Activated T-helper 1 cell treated with Interleukin-2 at 50 U/mL for 16 hours (primary cell): ENCODE measurements around the gene LITAF.
A peak's percentile ranks its signal among the peaks of the same experiment; 100 is the strongest.
"Not testable (repeated sequence)": the region's sequence is repeated elsewhere in the genome, so short reads cannot be mapped to it uniquely, and the experiment has no call there.

Experiments
- DNase-seq: peaks from one replicate; pipeline ENCODE4 v3.0.0-alpha.2; 2020; ENCODE audit warnings: low read depth

LITAF gene

DNA sequence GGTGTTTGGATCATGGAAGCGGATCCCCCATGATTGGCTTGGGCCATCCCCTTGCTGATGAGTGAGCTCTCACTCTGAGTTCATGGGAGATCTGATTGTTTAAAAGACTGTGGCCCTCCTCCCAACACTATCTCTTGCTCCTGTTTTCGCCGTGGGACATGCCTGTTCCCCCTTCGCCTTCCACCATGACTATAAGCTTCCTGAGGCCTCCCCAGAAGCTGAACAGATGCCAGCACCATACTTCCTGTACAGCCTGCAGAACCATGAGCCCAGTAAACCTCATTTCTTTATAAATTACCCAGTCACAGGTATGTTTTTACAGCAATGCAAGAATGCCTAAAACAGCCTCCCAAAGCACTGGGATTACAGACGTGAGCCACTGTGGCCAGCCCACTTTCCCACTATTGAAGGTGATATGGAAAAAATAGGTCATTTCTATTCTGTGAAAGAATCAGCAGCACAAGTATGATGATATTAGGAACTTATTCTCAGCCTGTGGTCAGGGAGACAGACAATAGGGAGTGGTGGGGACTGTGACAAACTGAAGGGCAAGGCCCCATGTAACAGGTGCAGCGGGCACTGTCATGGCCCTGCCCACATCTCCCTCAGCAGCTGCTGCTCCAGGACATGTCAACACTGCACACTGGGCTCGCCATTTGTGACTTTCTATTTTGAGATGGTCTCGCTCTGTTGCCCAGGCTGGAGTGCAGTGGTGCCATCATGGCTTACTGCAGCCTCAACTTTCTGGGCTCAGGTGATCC lies 33.7 kb upstream of the LITAF start:
- no peak for DNase-seq

DNA sequence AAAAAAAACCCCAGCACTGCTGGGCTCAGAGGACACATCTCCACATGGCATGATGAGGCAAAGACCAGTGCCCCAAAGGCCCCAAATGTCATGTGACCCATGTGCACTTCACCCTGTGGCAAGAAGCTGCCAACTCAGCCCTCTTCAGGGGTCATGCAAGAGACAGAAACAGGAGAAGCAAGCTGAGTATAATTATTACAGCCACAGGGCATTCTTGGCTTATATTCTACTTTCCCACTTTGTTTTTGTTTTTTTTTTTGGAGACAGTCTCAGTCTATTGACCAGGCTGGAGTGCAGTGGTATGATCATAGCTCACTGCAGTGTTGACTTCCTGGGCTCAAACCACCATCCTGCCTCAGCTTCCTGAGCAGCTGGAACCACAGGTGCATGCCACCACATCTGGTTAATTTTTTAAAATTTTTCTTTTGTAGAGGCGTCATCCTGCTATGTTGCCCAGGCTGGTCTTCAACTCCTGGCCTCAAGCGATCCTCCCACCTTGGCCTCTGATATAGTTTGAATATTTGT lies 32.7 kb upstream of the LITAF start:
- peak; percentile 12 for DNase-seq

DNA sequence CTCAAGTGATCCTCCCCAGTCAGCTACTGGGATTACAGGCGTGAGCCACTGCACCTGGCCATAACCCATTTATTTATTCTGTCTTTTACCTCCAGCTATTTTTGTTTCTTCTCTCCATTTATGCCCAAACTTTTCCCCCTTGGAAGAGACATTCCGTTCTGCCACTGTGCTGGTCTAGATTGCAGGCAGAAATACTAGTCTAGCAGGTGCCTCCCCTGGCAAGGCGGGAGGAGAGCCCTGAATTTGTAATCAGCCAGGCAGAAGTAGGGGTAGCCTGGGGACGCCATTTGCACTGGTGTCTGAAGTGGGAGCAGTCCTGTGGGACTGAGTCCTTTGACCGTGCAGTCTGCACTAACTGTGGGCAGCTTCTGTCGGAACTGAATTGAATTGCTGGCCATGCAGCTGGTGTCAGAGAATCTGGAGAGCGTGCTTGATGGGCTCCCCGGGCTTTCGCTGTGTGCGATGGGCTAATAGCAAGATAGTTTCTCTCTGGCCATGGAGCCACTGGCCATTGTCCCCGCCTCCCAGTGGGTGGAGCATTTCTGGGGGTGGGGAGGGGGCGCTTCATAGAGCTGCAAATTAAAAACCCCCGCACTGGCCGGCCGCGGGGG lies 31.5 kb upstream of the LITAF start:
- DNase-seq: no peak

DNA sequence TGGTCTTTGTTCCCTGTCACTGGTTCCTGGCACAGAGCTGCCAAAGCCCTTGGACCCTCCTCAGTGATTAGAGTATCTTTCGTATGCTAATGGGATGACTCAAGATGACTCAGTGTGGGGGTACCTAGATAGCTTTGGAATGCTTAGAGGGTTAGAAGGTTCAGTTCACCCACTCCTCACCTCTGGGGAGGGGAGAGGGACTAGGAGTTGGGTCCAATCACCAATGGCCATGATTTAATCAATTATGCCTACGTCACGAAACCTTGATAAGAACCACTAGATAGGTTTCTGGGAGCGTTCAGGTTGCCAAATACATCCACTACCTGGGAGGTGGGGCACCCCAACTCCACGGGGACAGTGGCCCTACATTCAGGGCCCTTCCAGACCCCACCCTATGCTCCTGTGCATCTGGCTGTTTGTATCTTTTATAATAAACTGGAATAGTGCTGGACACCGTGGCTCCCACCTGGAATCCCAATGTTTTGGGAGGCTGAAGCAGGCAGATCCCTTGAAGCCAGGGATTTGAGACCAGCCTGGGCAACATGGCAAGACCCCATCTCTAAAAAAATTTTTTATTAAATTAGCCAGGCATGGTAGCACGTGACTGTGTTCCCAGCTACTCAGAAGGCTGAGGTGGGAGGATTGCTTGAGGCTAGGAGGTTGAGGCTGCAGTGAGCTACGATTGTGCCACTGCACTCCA lies 29.2 kb upstream of the LITAF start:
- no peak for DNase-seq

DNA sequence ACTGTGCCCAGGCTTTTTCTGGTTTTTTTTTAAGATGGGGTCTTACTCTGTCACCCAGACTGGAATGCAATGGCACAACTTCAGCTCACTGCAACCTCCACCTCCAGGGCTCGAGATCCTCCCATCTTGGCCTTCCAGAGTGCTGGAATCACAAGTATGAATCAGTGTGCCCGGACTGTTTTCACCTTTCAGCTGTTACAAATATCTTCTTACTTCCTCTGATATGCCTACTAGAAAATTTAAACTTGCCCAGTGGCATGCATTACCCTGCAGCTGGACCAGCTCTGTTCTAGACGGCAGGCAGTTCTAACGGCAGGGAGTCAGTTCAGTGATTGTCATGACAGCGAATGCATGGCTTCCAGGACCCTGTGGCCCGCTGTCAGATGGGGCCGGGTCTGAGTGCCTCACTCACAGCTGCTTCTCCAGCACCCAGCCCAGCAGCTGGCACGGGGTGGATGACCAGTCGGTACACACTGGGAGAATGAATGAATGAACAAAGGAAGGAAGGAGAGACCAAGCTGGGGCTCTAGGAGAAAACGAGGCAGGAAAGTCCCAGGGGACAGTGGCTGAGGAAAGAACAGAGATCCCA lies 28.0 kb upstream of the LITAF start:
- no peak for DNase-seq

DNA sequence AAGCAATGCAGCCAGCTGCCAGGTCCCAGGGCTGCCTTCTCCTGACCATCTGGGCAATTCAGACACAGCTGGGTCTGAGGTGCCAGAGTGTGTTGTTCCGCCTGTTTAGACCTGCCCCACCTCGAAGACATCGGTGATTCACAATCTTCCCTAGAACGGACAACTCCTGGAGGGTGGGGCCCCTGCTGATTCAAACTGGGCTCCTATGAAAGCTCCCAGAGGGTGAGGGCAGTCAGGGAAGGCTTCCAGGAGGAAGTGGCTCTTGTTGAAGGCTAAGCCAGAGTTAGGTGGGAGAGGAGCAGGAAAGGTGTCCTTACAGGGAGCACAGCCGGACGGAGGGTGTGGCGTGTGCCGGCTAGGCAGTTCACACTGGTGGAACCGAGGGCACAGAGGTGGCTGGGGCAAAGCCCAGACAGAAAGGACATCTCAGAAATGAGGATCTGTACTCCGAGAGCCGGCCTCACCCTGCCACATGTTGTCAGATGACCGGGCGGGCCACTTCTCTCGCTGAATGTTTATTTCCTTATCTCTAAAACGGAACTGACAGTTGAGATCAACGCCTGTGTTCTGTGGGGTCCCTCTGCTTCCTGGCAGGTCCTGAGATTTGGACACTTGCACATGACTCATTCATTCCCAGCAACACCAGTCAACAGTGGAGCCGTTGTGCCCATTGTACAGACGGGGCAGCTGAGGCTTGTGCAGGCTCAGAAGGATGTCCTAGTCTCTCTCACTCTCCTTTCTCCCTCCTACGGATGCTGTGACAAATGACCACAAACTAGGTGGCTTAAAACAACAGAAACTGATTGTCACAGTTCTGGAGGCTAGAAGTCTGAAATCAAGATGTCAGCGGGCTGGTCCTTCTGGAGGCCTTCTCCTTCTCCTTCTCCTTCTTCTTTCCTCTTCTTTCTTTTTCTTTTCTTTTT lies 26.9 kb upstream of the LITAF start:
- DNase-seq: no peak

DNA sequence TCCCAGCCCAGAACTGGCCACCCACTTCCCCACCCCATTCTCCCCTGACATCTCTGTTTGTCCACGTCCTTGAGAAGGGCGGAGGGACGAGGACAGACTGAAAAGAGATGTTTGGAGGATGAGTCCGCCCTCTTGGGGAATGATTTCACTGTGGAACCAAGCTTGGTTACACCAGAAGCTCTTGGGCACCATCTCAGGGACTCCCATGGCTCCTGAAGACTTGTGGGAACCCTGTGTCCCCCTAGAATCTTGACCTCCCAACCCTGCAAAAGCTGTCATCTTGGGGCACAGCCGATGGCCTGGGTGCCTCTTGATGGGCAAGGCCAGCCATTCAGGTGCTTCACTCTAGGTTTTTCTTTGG lies 25.9 kb upstream of the LITAF start:
- DNase-seq: no peak

DNA sequence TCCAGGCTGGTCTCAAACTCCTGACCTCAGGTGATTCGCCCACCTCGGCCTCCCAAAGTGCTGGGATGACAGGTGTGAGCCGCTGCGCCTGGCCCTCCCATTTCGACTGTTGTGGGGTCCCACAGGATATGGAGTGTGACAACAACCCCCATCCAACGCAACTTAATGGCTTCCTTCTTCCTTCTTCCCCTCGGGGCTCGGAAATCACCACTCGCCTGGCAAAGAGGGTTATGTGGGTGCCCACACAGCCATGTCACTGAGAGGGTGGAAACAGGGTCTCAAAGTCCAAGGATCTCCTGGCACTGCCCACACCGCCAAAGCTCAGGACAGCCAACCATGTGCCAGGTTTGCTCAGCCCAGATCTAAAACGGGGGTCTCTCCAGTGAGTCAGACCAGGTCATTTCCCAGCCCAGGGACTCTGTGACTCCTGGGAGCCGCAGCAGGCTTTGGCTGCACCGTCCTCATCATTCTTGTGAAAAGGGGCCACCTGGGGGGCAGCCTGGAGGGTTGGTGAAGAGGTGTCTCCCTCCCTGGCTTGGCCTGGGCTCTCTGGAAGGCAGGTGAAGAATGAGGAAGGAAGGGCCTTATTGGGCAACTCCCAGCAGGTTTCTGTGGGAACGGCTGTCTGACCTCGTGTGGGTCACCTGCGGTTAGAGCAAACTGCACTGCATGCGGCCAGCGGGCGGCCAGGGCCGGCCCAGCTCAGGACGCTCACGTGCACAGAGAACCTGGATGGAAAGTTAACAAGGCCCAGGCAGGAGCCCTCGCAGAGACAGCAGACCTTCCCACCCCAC lies 25.3 kb upstream of the LITAF start:
- DNase-seq: no peak

DNA sequence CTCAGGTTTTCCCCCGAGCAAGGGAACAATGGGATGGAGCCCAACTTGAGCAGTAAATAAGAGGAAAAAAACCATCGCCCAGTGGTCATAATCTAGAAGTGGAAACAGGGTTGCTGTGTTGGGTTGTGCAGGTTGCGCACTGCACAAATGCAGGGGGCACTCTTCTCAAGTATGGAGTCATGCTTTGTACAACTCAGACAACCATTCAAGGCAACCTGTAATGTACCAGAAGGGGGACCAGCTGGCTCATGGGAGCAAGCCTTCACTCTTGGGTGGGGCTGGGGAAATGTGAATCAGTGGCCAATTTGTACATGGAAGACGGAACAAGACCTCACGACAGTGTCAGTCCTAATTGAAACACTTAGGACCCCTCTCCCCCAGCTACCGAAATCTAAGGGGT lies 23.9 kb upstream of the LITAF start:
- DNase-seq: no peak

DNA sequence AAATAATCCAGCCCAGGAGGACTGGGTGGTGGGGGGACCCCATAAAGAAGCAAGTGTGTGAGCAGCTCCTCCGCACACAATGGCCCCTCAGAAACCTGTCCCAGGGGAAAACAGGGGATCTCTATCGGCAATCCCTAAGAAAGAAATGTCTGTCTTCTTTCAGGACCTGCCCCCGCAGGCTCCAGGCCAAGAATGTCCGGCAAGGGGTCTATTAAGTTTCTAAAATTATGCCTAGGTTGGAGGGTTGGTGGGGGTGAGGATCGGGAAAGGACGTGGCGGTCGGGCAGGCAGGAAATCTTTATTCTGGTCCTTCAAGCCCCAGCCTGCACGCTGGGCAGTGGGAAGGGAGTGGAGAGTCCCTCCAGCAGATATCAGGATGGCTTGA lies 23.4 kb upstream of the LITAF start:
- no peak for DNase-seq

DNA sequence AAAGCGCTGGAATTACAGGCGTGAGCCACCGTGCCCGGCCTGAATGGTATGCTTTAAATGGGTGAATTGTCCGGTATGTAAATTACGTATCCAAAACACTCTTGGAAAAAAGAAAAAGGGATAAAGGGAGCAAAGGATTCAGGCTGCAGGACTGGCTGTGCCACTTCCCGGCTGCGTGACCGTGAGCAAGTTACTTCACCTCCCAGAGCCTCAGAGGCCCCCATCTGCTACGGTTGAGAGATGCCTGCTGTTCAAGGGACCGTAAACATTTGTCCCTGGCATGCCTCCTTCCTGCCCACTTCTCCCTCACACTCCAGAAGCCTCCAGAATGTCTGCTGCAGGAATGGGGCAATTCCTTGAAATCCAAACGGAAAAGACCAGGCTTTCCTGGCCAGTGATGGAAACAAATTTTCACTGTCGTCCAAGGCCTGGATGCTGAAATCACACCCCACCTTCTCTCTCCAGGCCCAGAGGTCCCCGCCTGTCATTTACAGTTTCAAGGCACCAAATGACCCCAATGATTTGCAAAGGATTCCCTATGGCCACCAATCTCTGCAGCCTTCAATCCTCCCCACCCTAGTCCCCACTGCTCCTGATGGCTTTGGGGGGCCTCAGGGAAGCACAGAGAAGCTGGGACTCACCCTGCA lies 22.9 kb upstream of the LITAF start:
- no peak for DNase-seq

DNA sequence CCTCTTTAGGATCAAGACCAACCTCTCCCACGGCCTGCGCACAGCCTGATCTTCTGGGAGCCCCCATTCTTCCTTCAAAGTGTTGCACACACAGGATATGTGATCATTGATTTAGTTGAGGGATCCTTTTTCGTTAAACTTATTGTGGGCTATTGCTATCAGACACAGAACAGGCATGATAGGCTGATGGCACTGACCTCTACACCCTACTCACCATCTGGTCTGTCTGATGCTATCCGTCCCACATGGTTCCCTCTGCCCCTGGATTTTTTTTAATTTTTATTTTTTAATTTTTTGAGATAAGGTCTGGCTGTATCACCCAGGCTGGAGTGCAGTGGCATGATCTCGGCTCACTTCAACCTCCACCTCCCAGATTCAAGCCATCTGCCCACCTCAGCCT lies 19.2 kb upstream of the LITAF start:
- DNase-seq: no peak

DNA sequence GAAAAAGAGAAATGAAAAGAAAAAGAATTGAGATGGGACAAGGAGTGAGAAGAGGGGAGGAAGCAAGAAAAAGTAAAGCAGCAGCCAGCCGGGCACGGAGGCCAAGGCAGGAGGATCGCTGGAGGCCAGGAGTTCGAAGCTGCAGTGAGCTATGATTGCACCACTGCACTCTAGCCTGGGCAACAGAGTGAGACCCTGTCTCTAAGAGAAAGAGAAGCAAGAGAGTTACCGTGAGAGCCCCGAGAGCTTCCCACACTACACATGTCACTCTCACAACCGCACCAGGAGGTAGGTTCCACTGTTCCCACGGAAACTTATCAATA lies 18.8 kb upstream of the LITAF start:
- DNase-seq: no peak

DNA sequence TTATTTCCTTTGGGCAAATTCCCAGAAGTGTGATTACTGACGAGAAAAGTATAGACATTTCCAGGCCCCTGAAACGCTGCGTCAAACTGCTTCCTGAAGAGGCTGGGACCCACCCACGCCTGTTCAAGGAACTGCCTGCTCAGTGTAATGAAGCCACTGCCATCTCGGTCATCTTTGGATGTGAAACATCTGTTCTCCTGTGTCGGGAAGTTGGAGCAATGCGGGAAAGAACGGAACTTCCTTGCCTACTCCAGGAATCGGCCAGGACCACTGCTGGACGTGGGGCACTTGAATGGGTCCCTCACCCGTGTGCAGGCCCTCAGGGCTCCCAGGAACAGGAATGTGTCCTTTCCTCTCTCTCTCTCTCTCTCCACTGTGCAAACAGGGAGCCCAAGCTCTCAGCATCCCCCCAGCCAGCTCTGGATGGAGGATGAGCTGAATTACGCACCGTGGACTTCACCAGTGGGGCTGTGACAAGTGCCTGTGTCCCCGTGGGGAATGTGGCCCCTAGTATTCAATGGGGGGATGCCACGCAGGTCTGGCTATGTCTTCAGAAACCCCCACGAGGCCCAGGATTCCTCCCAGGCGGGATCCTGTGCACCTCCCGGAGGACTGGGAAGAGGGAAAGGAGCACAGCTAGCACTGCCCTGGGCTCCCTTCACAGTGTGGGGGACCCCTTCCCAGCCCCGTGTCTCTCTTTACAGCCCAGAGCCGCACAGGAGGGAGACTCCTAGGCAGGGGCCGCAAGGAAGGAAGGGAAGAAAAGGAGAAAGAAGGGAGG lies 18.3 kb upstream of the LITAF start:
- DNase-seq: no peak

DNA sequence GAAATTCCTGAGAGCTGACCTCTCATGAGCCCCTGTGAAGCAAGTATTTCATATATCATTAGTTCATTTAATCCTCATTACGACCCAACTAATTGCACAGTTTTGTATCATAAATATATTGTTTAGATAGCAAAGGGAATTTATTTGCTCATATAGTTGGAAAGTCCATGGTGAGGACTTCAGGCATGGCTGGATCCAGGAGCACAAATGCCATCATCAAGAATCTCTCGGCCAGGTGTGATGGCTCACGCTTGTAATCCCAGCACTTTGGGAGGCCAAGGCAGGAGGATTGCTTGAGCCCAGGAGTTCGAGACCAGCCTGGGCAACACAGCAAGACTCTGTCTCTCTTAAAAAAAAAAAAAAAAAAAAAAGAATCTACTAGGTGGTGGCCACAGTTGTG lies 17.6 kb upstream of the LITAF start:
- DNase-seq: not testable (repeated sequence)

DNA sequence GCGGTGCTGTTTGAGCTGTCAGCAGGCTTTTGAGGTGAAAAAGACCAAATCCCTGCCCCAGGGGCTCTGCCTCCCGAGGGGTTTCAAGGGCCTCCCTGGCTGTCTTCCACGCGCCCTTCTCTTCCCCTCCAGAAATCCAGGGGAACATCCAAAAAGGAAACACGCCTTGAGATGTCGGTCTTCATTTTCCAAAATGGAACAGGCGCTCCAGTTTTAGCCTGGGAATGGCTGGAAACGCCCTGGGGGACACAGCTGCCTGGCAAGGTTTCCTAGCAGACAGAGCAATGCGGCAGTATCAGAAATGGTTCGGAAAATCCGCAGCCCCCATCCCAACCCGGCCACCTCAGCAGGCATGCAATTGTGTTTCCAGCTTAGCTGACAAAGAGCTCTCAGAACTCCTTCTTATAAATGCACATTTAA lies 16.6 kb upstream of the LITAF start:
- no peak for DNase-seq

DNA sequence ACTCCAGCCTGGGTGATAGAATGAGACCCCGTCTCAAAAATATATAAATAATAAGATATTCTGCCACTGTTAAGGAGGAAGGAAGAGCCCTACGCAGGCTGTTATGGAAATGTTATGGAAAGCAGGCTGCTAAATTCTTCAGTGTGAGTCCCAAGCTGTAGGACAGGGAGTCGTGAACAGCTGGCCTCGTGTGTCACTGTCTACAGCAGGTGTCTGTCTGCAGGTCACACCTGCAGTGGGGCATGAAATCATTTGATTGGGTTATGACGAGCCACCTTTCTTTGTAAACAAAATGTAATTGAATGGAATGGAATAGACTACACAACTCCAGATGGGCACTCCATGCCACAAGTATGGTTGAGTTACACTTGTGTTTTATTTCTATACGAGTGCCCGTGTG lies 15.6 kb upstream of the LITAF start:
- no peak for DNase-seq

DNA sequence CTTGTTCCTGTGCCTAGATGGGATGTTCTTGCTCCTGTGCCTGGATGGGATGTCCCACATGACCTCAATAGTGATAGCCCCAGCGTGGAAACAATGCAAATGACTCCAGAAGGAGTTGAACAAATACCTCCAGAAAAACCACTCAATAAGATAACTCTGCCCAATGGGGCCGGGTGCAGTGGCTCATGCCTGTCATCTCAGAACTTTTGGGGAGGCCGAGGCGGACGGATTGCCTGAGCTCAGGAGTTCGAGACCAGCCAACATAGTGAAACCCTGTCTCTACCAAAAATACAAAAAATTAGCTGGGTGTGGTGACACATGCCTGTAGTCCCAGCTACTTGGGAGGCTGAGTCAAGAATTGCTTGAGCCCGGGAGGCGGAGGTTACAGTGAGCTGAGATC lies 15.2 kb upstream of the LITAF start:
- DNase-seq: no peak

DNA sequence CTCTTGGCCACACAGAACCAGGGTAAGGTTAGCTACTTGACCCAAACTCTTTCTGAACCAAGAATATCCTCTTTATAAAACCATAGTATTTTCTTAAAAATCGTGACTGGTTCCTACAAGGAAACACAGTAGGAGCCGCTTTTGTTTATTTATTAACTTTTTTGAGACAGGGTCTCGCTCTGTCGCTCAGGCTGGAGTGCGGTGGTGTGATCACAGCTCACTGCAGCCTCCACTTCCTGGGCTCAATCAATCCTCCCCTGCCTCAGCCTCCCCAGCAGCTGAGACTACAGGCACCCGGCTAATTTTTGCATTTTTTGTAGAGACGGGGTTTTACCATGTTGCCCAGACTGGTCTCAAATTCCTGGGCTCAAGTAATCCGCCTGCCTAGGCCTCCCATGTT lies 14.7 kb upstream of the LITAF start:
- DNase-seq: no peak

DNA sequence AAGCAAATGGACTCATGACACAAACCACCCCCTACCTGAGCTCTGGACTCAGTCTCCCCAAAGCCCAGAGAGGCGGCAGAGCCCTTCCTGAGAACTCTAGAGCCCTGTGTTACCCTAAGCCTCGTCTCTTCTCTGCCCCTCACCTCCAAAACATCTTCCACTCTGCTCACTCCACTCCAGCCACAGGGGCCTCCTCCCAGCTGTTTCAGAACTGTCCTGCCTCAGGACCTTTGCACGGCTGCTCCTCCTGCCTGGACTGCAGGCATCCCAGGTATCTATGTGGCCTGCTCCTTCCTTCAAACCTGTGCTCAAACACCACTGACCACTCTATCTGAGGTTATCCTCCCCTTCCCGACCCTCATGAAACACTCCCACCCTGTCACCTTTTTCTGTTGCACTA lies 12.9 kb upstream of the LITAF start:
- no peak for DNase-seq
